AG09309 (cell line): ENCODE data around the gene PRR15.

ENCODE experiments used
- DNase-seq: peaks from one replicate; pipeline ENCODE4 v3.0.0-alpha.2; 2010; ENCODE audit warnings: low read depth
- H3K4me3 ChIP-seq: 2 replicates; pipeline ENCODE4 v1.5.1; 2011; ENCODE audit warnings: mild to moderate bottlenecking, low read depth, low read length, moderate library complexity; ENCODE audit not compliant: control insufficient read depth
- CTCF ChIP-seq: IDR thresholded peaks from 2 replicates; pipeline ENCODE4 v1.5.1; 2011; ENCODE audit warnings: mild to moderate bottlenecking, low read depth, low read length, inconsistent platforms; ENCODE audit not compliant: insufficient read depth, control insufficient read depth; ENCODE audit errors: missing control alignments

PRR15 gene

GRCh38 chr7:29557954-29558353, 5.7 kb upstream of the PRR15 start:
- TF ChIP-seq CTCF: no peak
- no peak for DNase-seq
- H3K4me3 ChIP-seq: no peak overlapping the region

GRCh38 chr7:29561271-29561670, 2.4 kb upstream of the PRR15 start:
- TF ChIP-seq CTCF: no peak
- no peak overlapping the region for H3K4me3 ChIP-seq
- no peak for DNase-seq

GRCh38 chr7:29562307-29562706, 1.3 kb upstream of the PRR15 start:
- no peak for TF ChIP-seq CTCF
- no peak overlapping the region for H3K4me3 ChIP-seq
- no peak for DNase-seq

GRCh38 chr7:29564496-29565223, 1.0 kb downstream of the PRR15 start:
- TF ChIP-seq CTCF: no peak
- H3K4me3 ChIP-seq: peak overlapping the region; percentile 47
- DNase-seq: no peak

GRCh38 chr7:29565224-29565630, 1.6 kb downstream of the PRR15 start:
- no peak for TF ChIP-seq CTCF
- no peak for DNase-seq
- H3K4me3 ChIP-seq: peak overlapping the region; percentile 47

- TF ChIP-seq CTCF: no peak
- no peak for DNase-seq
- H3K4me3 ChIP-seq: no peak overlapping the region
These were observed 2.0 kb downstream of the PRR15 start for GRCh38 chr7:29565634-29565981.

GRCh38 chr7:29565982-29566746, 2.5 kb downstream of the PRR15 start:
- no peak for TF ChIP-seq CTCF
- DNase-seq: no peak
- H3K4me3 ChIP-seq: peak overlapping the region; percentile 48
